Hepatocyte (in vitro differentiated cells): ENCODE data around the gene DGKQ. TPM values are rescaled to one million over a fixed set of nuclear protein-coding genes. Genes with fewer than 3 reads are reported as not detected.

ENCODE experiments used
- DNase-seq: peaks from one replicate; pipeline ENCODE4 v3.0.0-alpha.2; 2016; ENCODE audit warnings: low spot score
- H2AFZ ChIP-seq: fragments of 200-600 bp; sonication (generic); 2 replicates; pipeline ENCODE4 v1.6.0; 2016; ENCODE audit warnings: antibody characterized with exemption, mild to moderate bottlenecking
- H3K27ac ChIP-seq: fragments of 200-600 bp; sonication (generic); 2 replicates; pipeline ENCODE4 v1.5.1; 2016; ENCODE audit warnings: mild to moderate bottlenecking
- H3K27me3 ChIP-seq: fragments of 200-600 bp; sonication (generic); 2 replicates; pipeline ENCODE4 v1.6.1; 2016
- H3K36me3 ChIP-seq: fragments of 200-600 bp; sonication (generic); replicated peaks from 2 replicates; pipeline ENCODE4 v1.5.1; 2016; ENCODE audit warnings: low read depth; ENCODE audit not compliant: insufficient read depth
- H3K4me1 ChIP-seq: fragments of 200-600 bp; sonication (generic); 2 replicates; pipeline ENCODE4 v1.5.1; 2016; ENCODE audit warnings: mild to moderate bottlenecking, moderate library complexity; ENCODE audit not compliant: insufficient read depth
- H3K4me2 ChIP-seq: fragments of 200-600 bp; sonication (generic); 2 replicates; pipeline ENCODE4 v1.6.0; 2016
- H3K4me3 ChIP-seq: fragments of 200-600 bp; sonication (generic); 2 replicates; pipeline ENCODE4 v1.5.1; 2016; ENCODE audit warnings: mild to moderate bottlenecking
- H3K79me2 ChIP-seq: fragments of 200-600 bp; sonication (generic); 2 replicates; pipeline ENCODE4 v1.6.0; 2017; ENCODE audit warnings: mild to moderate bottlenecking
- H3K9me2 ChIP-seq: fragments of 200-600 bp; sonication (generic); replicated peaks from 2 replicates; pipeline ENCODE4 v1.6.0; 2017; ENCODE audit warnings: mild to moderate bottlenecking; ENCODE audit not compliant: insufficient read depth
- H3K9me3 ChIP-seq: fragments of 200-600 bp; sonication (generic); 2 replicates; pipeline ENCODE4 v1.5.1; 2016; ENCODE audit warnings: low read depth, mild to moderate bottlenecking
- H4K20me1 ChIP-seq: fragments of 200-600 bp; sonication (generic); 2 replicates; pipeline ENCODE4 v1.6.0; 2016; ENCODE audit warnings: mild to moderate bottlenecking; ENCODE audit not compliant: insufficient read depth, poor library complexity, severe bottlenecking
- CTCF ChIP-seq: fragments of 200-600 bp; sonication (generic); IDR thresholded peaks from 2 replicates; pipeline ENCODE4 v1.5.1; 2016; ENCODE audit warnings: antibody characterized with exemption, mild to moderate bottlenecking; ENCODE audit not compliant: poor library complexity
- EZH2 ChIP-seq: fragments of 200-600 bp; sonication (generic); IDR thresholded peaks from 2 replicates; pipeline ENCODE4 v1.6.1; 2016; ENCODE audit warnings: antibody characterized with exemption, mild to moderate bottlenecking, borderline replicate concordance
- EZH2phosphoT487 ChIP-seq: fragments of 200-600 bp; sonication (generic); IDR thresholded peaks from one replicate; pipeline ENCODE4 v1.6.1; 2018; ENCODE audit warnings: antibody characterized with exemption, mild to moderate bottlenecking, low read depth, moderate library complexity; ENCODE audit not compliant: unreplicated experiment, severe bottlenecking
- WGBS: methylation state at CpG from one replicate; pipeline ENCODE4 v1.1.6; 2016; ENCODE audit warnings: low lambda C conversion rate; ENCODE audit errors: missing lambda C conversion rate; 5-methylcytosine and 5-hydroxymethylcytosine counted together
- polyA plus RNA-seq: library from polyadenylated mRNA; unstranded; fragments of >200 nt; fragmentation: Nextera tagmentation; extraction: Ambion mirVana; gene quantifications from 2 replicates; pipeline ENCODE4 v1.2.1, GENCODE V29; 2016
- total RNA-seq: library from RNA; depleted of rRNA; stranded (reverse); fragments of >200 nt; gene quantifications from 2 replicates; pipeline ENCODE4 v1.2.3, GENCODE V29; 2014

The DGKQ gene
- total and polyA plus RNA-seq, 2 experiments from 2014 or later, result 17.4 to 20.7 TPM

- H3K27ac ChIP-seq, result no peak overlapping the region
- no peaks in the 10 kb centered on the region for H3K4me1 ChIP-seq
- no peak overlapping the region for H3K4me3 ChIP-seq
- H3K27me3 ChIP-seq, result no peaks in the 10 kb centered on the region
- H4K20me1 ChIP-seq, result no peaks in the 10 kb centered on the region
- no peaks in the 10 kb centered on the region for H3K9me3 ChIP-seq
- TF ChIP-seq EZH2phosphoT487 (no peak), CTCF (no peak), EZH2 (no peak)
- H3K79me2 ChIP-seq, result no peaks in the 10 kb centered on the region
- WGBS, result 85% methylated on average over 8 of the region's 8 CpGs
- no peaks in the 10 kb centered on the region for H3K36me3 ChIP-seq
- no peak overlapping the region for H2AFZ ChIP-seq
- H3K9me2 ChIP-seq, result no peaks in the 10 kb centered on the region
- H3K4me2 ChIP-seq, result no peak overlapping the region
- no peak for DNase-seq
Measured at GRCh38 chr4:957231-957580, 16.2 kb downstream of the DGKQ start.

GRCh38 chr4:956531-957230, 16.7 kb downstream of the DGKQ start:
- Histone ChIP-seq H3K4me2 (no peak overlapping the region), H3K9me2 (no peaks in the 10 kb centered on the region), H3K27me3 (no peaks in the 10 kb centered on the region), H3K4me3 (no peak overlapping the region), H4K20me1 (no peaks in the 10 kb centered on the region), H2AFZ (no peak overlapping the region), H3K79me2 (no peaks in the 10 kb centered on the region), H3K27ac (no peak overlapping the region), H3K4me1 (no peaks in the 10 kb centered on the region), H3K9me3 (no peaks in the 10 kb centered on the region), H3K36me3 (no peaks in the 10 kb centered on the region)
- 85% methylated on average over 14 of the region's 14 CpGs for WGBS
- TF ChIP-seq EZH2phosphoT487 (no peak), EZH2 (no peak), CTCF (no peak)
- no peak for DNase-seq

DNA sequence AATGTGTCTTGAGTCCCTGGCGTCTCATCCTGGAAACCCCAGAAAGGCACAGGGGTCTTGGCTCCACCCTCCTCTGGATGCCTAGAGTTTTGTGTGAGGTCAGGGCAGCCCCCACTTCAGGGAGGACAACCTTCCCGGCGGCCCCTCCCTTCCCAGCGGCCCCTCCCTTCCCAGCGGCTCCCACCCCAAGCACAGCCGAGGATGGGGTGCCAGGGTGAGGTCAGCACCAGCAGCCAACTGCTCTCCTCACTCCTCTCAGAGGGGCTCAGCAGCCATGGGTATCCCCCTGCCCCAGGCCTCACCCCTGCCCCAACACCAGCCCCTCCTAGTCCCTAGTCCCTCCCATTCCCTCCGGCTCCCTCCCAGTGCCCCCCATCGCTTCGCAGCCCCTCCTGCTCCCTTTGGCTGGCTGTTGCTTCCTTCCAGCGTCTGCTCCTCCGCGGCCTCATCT, 17.4 kb downstream of the DGKQ start:
- 94% methylated on average over 5 of the region's 12 CpGs for WGBS
- Histone ChIP-seq H3K79me2 (no peaks in the 10 kb centered on the region), H4K20me1 (no peaks in the 10 kb centered on the region), H3K4me3 (no peak overlapping the region), H3K27me3 (no peaks in the 10 kb centered on the region), H2AFZ (no peak overlapping the region), H3K4me2 (no peak overlapping the region), H3K9me3 (no peaks in the 10 kb centered on the region), H3K27ac (no peak overlapping the region), H3K4me1 (no peaks in the 10 kb centered on the region), H3K9me2 (no peaks in the 10 kb centered on the region), H3K36me3 (no peaks in the 10 kb centered on the region)
- TF ChIP-seq EZH2, result no peak
- TF ChIP-seq EZH2phosphoT487, result no peak
- no peak for TF ChIP-seq CTCF
- DNase-seq, result no peak
